CD14-positive monocyte (primary cell): ENCODE results near the gene C19orf44. TPM values are rescaled to one million over a fixed set of nuclear protein-coding genes. Genes with fewer than 3 reads are reported as not detected.
"Not testable (repeated sequence)": the region's sequence is repeated elsewhere in the genome, so short reads cannot be mapped to it uniquely, and the experiment has no call there.

Experiments
- DNase-seq, 3 donors: peaks; one replicate each; pipeline ENCODE4 v3.0.0-alpha.2; 2011 to 2022
- H2AFZ ChIP-seq: 2 replicates; pipeline ENCODE4 v1.6.0; 2012; ENCODE audit warnings: mild to moderate bottlenecking, low read depth, low read length, inconsistent platforms; ENCODE audit not compliant: insufficient read depth, poor library complexity, severe bottlenecking
- H3K27ac ChIP-seq, 2 donors: 1 replicate in 1 of 2; 2 replicates in 1 of 2; pipeline ENCODE4 v1.5.1; 2012 to 2013; ENCODE audit warnings: low read length in 2 of 2, control low read depth in 1 of 2, inconsistent platforms in 1 of 2, low read depth in 1 of 2, mild to moderate bottlenecking in 1 of 2
- H3K27me3 ChIP-seq, 2 donors: one replicate each; pipeline versions ENCODE4 v1.6.0 to v1.6.1; 2011 to 2013; ENCODE audit warnings: low read length in 2 of 2; ENCODE audit not compliant: control insufficient read depth in 2 of 2, insufficient read depth in 2 of 2
- H3K36me3 ChIP-seq, 2 donors: replicated peaks in 1 of 2; 1 replicate in 1 of 2; 2 replicates in 1 of 2; pipeline versions ENCODE4 v1.5.1 to v1.6.1; 2012 to 2013; ENCODE audit warnings: low read length in 2 of 2, control low read depth in 1 of 2, inconsistent platforms in 1 of 2, mild to moderate bottlenecking in 1 of 2; ENCODE audit not compliant: insufficient read depth in 2 of 2, control insufficient read depth in 1 of 2
- H3K4me1 ChIP-seq, 2 donors: 1 replicate in 1 of 2; 2 replicates in 1 of 2; pipeline versions ENCODE4 v1.5.1 to v1.6.1; 2012 to 2013; ENCODE audit warnings: low read length in 2 of 2, control low read depth in 1 of 2, inconsistent platforms in 1 of 2, mild to moderate bottlenecking in 1 of 2, moderate library complexity in 1 of 2; ENCODE audit not compliant: insufficient read depth in 2 of 2, control insufficient read depth in 1 of 2
- H3K4me2 ChIP-seq: replicated peaks from 2 replicates; pipeline ENCODE3; 2012; ENCODE audit warnings: low read length, moderate library complexity, mild to moderate bottlenecking; ENCODE audit not compliant: poor library complexity, severe bottlenecking; ENCODE audit errors: extremely low read depth
- H3K4me3 ChIP-seq, 3 experiments: fragments of 200-600 bp in 1 of 3; sonication (generic) in 1 of 3; replicated peaks in 1 of 3; 1 replicate in 2 of 3; 2 replicates in 1 of 3; pipeline ENCODE4 v1.5.1; 2011 to 2013; ENCODE audit warnings: low read length in 3 of 3, mild to moderate bottlenecking in 3 of 3, control low read depth in 2 of 3, low read depth in 2 of 3, inconsistent platforms in 1 of 3, moderate library complexity in 1 of 3
- H3K79me2 ChIP-seq: 2 replicates; pipeline ENCODE4 v1.6.0; 2012; ENCODE audit warnings: mild to moderate bottlenecking, control low read depth, inconsistent platforms, low read length, moderate library complexity; ENCODE audit not compliant: insufficient read depth
- H3K9ac ChIP-seq: 2 replicates; pipeline ENCODE4 v1.6.0; 2017; ENCODE audit warnings: low read length, mild to moderate bottlenecking; ENCODE audit not compliant: insufficient read depth, poor library complexity, severe bottlenecking
- H3K9me3 ChIP-seq, 2 donors: replicated peaks in 1 of 2; 1 replicate in 1 of 2; 2 replicates in 1 of 2; pipeline versions ENCODE4 v1.5.1 to v1.6.1; 2012 to 2013; ENCODE audit warnings: low read length in 2 of 2, control low read depth in 1 of 2; ENCODE audit not compliant: control insufficient read depth in 1 of 2, insufficient read depth in 1 of 2
- H4K20me1 ChIP-seq: 2 replicates; pipeline ENCODE4 v1.6.0; 2012; ENCODE audit warnings: mild to moderate bottlenecking, low read length, control low read depth, moderate library complexity; ENCODE audit not compliant: insufficient read depth
- H3K27ac Mint-ChIP-seq, 7 donors: one replicate each; pipeline ENCODE4 v1.8.0; 2020; ENCODE audit warnings: mild to moderate bottlenecking in 7 of 7, mixed read lengths in 7 of 7, moderate library complexity in 6 of 7, inconsistent platforms in 2 of 7
- H3K27me3 Mint-ChIP-seq, 3 donors: one replicate each; pipeline ENCODE4 v1.8.0; 2021 to 2022; ENCODE audit warnings: low read depth in 3 of 3, mild to moderate bottlenecking in 3 of 3, mixed read lengths in 3 of 3, moderate library complexity in 3 of 3, inconsistent platforms in 1 of 3
- H3K36me3 Mint-ChIP-seq, 2 donors: one replicate each; pipeline ENCODE4 v1.8.0; 2020; ENCODE audit warnings: mixed read lengths in 2 of 2, inconsistent platforms in 1 of 2, mild to moderate bottlenecking in 1 of 2
- H3K4me1 Mint-ChIP-seq: one replicate; pipeline ENCODE4 v1.8.0; 2020; ENCODE audit warnings: mild to moderate bottlenecking, mixed read lengths
- H3K4me3 Mint-ChIP-seq, 2 donors: one replicate each; pipeline ENCODE4 v1.8.0; 2020; ENCODE audit warnings: mild to moderate bottlenecking in 2 of 2, mixed read lengths in 2 of 2, moderate library complexity in 1 of 2
- H3K9me3 Mint-ChIP-seq, 7 donors: one replicate each; pipeline ENCODE4 v1.8.0; 2020 to 2022; ENCODE audit warnings: mixed read lengths in 7 of 7, mild to moderate bottlenecking in 6 of 7, moderate library complexity in 6 of 7, inconsistent platforms in 2 of 7
- WGBS: methylation state at CpG from one replicate; pipeline ENCODE4 v1.1.5; 2013; ENCODE audit warnings: missing lambda C conversion rate; ENCODE audit not compliant: insufficient coverage; 5-methylcytosine and 5-hydroxymethylcytosine counted together
- intact Hi-C, 2 donors: fragments of 100-400 bp; cut with micrococcal nuclease; formaldehyde crosslinking; loops; one replicate each; pipeline versions ENCODE4 v1.15.0 to v1.15.1; 2023
- polyA minus RNA-seq: library from RNA; depleted of rRNA, polyadenylated mRNA; stranded (reverse); fragments of >200 nt; gene quantifications from 2 replicates; pipeline ENCODE4 v1.2.3, GENCODE V29; 2012
- polyA plus RNA-seq, 3 donors: library from polyadenylated mRNA; depleted of rRNA in 1 of 3; unstranded in 2 of 3; stranded (reverse) in 1 of 3; fragments of 300-500 nt in 2 of 3; fragments of >200 nt in 1 of 3; fragmentation: Illumina TruSeq in 2 of 3; gene quantifications; 1 replicate in 2 of 3; 2 replicates in 1 of 3; pipeline ENCODE4 v1.2.3, GENCODE V29; 2012 to 2021
- total RNA-seq, 12 experiments: library from RNA in 1 of 12; stranded (reverse) in 1 of 12; fragments of 120-200 nt in 1 of 12; gene quantifications; one replicate each; pipeline ENCODE4 v1.2.4 and lab custom pipeline; 2013 to 2026; ENCODE audit warnings: mixed read lengths in 6 of 12, inconsistent platforms in 1 of 12
- TF ChIP-seq, protein P1 (sequence below): fragments of 200-600 bp; IDR thresholded peaks from one replicate; pipeline ENCODE4 v1.8.0; 2022; ENCODE audit warnings: antibody characterized with exemption, mild to moderate bottlenecking

Gene C19orf44
- 0.35 TPM for total RNA-seq (2013)
- polyA plus RNA-seq, result under 1 TPM in 2 of 3 donors, not detected in 1; 0.58 to 0.65 TPM
- 0.24 and 0.28 TPM in 2 replicates for polyA minus RNA-seq
- total RNA-seq (lab: John Stamatoyannopoulos, UW), result 0.07 to 1.7 (median 0.31) reads per million in 11 experiments

DNA sequence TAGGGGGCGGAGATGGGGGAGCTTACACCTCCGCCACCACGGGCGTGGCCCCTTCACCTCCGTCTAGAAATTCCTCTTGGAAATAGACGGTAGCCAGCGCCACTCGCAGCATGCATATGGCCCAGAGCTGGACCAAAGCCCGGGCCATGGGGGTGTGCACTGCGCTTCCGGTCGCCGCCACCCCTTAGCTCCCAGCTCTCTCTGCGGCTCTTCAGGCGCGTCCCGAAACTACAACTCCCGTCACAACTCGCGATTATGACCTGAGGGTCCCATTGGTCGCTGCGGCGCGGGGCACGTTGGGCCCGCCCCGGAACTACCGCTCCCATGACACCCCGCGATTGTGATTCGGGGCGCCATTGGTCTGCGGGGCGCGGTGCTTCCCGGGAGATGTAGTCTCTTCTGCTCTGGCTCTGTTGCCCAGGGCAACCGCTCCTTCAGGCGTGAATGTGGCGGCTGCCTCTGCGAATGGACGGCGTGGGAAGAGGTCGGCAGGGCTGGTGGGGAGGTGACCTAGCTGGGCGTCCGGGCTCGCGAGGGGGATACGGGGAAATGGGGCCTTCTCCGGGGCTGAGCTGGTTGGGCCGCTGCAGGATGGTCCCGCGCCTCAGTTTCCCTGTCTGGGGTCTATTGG is at the start of gene C19orf44, which contains the start of gene CALR3:
Gene C19orf44, plus strand, starts transcription at position 413 of the 631 bp plus-strand sequence. CDS start 4,399 bp downstream, outside the sequence.
Gene CALR3, minus strand, starts transcription at position 186 of the 631 bp plus-strand sequence. Its CDS starts 38 bp downstream, at position 148.
- no peaks in the 10 kb centered on the region for H3K36me3 ChIP-seq
- no peaks in the 10 kb centered on the region for H4K20me1 ChIP-seq
- H3K27me3 ChIP-seq, result no peaks in the 10 kb centered on the region
- TF ChIP-seq, protein P1, sequence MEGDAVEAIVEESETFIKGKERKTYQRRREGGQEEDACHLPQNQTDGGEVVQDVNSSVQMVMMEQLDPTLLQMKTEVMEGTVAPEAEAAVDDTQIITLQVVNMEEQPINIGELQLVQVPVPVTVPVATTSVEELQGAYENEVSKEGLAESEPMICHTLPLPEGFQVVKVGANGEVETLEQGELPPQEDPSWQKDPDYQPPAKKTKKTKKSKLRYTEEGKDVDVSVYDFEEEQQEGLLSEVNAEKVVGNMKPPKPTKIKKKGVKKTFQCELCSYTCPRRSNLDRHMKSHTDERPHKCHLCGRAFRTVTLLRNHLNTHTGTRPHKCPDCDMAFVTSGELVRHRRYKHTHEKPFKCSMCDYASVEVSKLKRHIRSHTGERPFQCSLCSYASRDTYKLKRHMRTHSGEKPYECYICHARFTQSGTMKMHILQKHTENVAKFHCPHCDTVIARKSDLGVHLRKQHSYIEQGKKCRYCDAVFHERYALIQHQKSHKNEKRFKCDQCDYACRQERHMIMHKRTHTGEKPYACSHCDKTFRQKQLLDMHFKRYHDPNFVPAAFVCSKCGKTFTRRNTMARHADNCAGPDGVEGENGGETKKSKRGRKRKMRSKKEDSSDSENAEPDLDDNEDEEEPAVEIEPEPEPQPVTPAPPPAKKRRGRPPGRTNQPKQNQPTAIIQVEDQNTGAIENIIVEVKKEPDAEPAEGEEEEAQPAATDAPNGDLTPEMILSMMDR, result no peak
- DNase-seq, result peak; percentile 97 to 99 (median 97)
- H3K9ac ChIP-seq, result peak within 1 kb of the TSS; percentile 54
- peak within 1 kb of the TSS; percentile 75 for H3K4me2 ChIP-seq
- Mint-ChIP-seq H3K4me3 (peak within 1 kb of the TSS; percentile 87 to 91), H3K4me1 (peaks cover 10% of the 10 kb centered on the region), H3K27me3 (peaks cover 0 to 1% (median 1%) of the 10 kb centered on the region in 3 donors), H3K27ac (peak within 1 kb of the TSS in 6 of 7 donors; percentile 60 to 85 (median 76)), H3K9me3 (no peaks in the 10 kb centered on the region), H3K36me3 (no peaks in the 10 kb centered on the region)
- intact Hi-C loops, result loop anchor here (2.0 to 5.0 kb wide), 3 partner anchors 23 to 49 kb away; partner anchors contain the start of gene CHERP (in 2 of the 2)
- H3K4me3 ChIP-seq, result peak within 1 kb of the TSS; percentile 63 to 80 (median 71)
- H2AFZ ChIP-seq, result peak within 1 kb of the TSS; percentile 96
- 0% methylated on average over 47 of the region's 52 CpGs for WGBS
- no peaks in the 10 kb centered on the region for H3K79me2 ChIP-seq
- H3K27ac ChIP-seq, result peak within 1 kb of the TSS in 1 of 2 donors; percentile 58
- H3K4me1 ChIP-seq, result peaks cover 10 to 14% of the 10 kb centered on the region in 2 donors
- no peaks in the 10 kb centered on the region for H3K9me3 ChIP-seq

DNA sequence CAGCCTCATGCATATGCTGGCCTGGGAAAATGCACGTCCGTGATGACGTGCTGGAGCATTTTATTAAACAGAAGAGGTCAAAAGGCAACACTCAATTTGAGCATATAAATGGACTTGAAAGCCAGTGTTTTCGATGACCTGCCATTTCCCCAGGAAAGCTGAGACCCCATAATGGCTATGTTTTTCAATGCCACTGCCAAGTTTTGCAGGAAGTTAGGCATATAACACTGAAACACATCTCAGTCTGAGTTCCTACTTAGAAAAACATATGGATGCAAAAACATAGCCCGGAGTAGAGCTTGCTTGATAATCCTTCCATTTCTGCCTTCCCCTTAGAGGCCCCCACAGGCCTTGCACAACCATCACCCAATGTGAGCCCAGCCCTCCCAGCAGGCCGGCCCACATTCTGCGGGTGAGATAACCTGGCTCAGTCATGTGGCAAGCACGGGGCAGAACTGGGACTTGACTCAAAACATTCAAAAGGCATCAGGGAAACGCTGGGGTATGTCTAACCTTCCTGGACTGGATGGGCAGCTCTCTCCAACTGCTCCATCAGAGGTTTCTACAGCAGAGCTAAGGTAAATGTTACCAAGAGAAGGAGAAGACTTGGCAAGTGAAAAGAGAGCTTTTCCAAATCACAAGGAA is 49.3 kb upstream of the C19orf44 start:
- Histone ChIP-seq H3K9me3 (no peaks in the 10 kb centered on the region), H3K27me3 (no peaks in the 10 kb centered on the region), H3K4me2 (peak overlapping the region; percentile 44), H3K79me2 (peaks cover 88% of the 10 kb centered on the region), H3K4me1 (peaks cover 77 to 83% of the 10 kb centered on the region in 2 donors), H3K27ac (peak overlapping the region; percentile 70 to 81), H3K4me3 (peak overlapping the region in 1 of 3 experiments; percentile 16), H4K20me1 (peaks cover 5% of the 10 kb centered on the region), H3K9ac (peak overlapping the region; percentile 33), H2AFZ (no peak overlapping the region), H3K36me3 (peaks cover 0 to 2% of the 10 kb centered on the region in 2 donors)
- Mint-ChIP-seq H3K36me3 (peaks cover 4% of the 10 kb centered on the region in 2 donors), H3K27ac (peak overlapping the region; percentile 96 to 99 (median 98)), H3K9me3 (peaks cover 3 to 10% (median 5%) of the 10 kb centered on the region in 7 donors), H3K4me1 (peaks cover 84% of the 10 kb centered on the region), H3K27me3 (no peaks in the 10 kb centered on the region), H3K4me3 (peak overlapping the region; percentile 40 to 76)
- intact Hi-C loops, result loop anchor here in 1 of 2 donors (2.0 to 10.0 kb wide), 4 partner anchors 24 to 138 kb away; partner anchors contain the start of genes C19orf44, CALR3 and EPS15L1
- WGBS, result 17% methylated on average over 7 of the region's 9 CpGs
- TF ChIP-seq, protein P1, result no peak
- DNase-seq, result peak; percentile 74 to 87 (median 81)

DNA sequence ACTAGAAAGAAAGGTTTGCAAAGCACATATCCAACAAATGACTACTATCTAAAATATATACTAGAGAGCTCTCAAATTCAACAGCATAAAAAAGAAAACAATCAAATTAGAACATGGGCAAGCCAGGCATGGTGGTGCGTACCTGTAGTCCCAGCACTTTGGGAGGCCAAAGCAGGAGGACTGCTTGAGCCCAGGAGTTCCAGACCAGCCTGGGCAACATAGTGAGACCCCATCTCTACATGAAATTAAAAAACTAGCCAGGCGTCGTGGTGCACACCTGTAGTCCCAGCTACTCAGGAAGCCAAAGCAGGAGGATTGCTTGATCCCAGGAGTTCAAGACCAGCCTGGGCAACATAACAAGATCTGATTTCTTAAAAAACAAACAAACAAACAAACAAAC is 47.3 kb upstream of the C19orf44 start:
- peak overlapping the region; percentile 4 to 50 for H3K4me3 Mint-ChIP-seq
- not testable (repeated sequence) for H3K27me3 ChIP-seq, H3K4me3 ChIP-seq, DNase-seq, H3K36me3 Mint-ChIP-seq, H3K4me2 ChIP-seq, H4K20me1 ChIP-seq, H3K9me3 ChIP-seq, H3K36me3 ChIP-seq, H3K27me3 Mint-ChIP-seq, H2AFZ ChIP-seq, H3K9me3 Mint-ChIP-seq
- Histone ChIP-seq H3K4me1 (peaks cover 63 to 68% of the 10 kb centered on the region in 2 donors), H3K79me2 (peaks cover 89% of the 10 kb centered on the region), H3K9ac (peak overlapping the region; percentile 5), H3K27ac (peak overlapping the region; percentile 54 to 81)
- intact Hi-C loops, result loop anchor here in 1 of 2 donors (5.0 to 10.0 kb wide), 3 partner anchors 48 to 136 kb away; partner anchors contain the start of genes C19orf44 and CALR3
- 87% methylated on average over 3 of the region's 3 CpGs for WGBS
- H3K4me1 Mint-ChIP-seq, result peaks cover 70% of the 10 kb centered on the region
- peak overlapping the region; percentile 92 to 99 (median 96) for H3K27ac Mint-ChIP-seq
